PC-9 (cell line): ENCODE measurements around the gene GPC5. TPM values are rescaled to one million over a fixed set of nuclear protein-coding genes. Genes with fewer than 3 reads are reported as not detected.

Experiments used
- BruUV-seq: library from RNA; stranded (reverse); fragments of 400-500 nt; replicated peaks from 2 replicates; lab custom pipeline; 2021; lab: Mats Ljungman, UMichigan
- CTCF ChIA-PET: fragments of 300-600 bp; sonication (Branson Sonifier 250); formaldehyde crosslinking; loops from one replicate; lab custom pipeline; 2022; ENCODE audit warnings: antibody characterized with exemption; lab: Charles Lee
- POLR2A ChIA-PET: fragments of 300-600 bp; sonication (Branson Sonifier 250); formaldehyde crosslinking; loops from one replicate; lab custom pipeline; 2022; ENCODE audit warnings: antibody characterized with exemption; ENCODE audit not compliant: unreplicated experiment; lab: Charles Lee
- DNase-seq, 2 experiments: peaks; one replicate each; pipeline versions ENCODE4 v3.0.0 to v3.0.0-alpha.2; 2015 to 2022; ENCODE audit warnings: mixed read lengths in 1 of 2
- H2AFZ ChIP-seq: fragments of 200-600 bp; sonication (generic); 2 replicates; pipeline ENCODE4 v1.8.1; 2017; ENCODE audit warnings: antibody characterized with exemption
- H3F3A ChIP-seq: fragments of 200-600 bp; sonication (generic); 2 replicates; pipeline ENCODE4 v1.8.1; 2017; ENCODE audit warnings: antibody characterized with exemption, mild to moderate bottlenecking, low read depth; ENCODE audit not compliant: insufficient read depth
- H3K27ac ChIP-seq: fragments of 200-600 bp; sonication (generic); 2 replicates; pipeline ENCODE4 v1.6.1; 2016; ENCODE audit warnings: mixed run types
- H3K27me3 ChIP-seq: fragments of 200-600 bp; sonication (generic); 2 replicates; pipeline ENCODE4 v1.6.1; 2016; ENCODE audit warnings: low read depth, mixed run types; ENCODE audit not compliant: insufficient read depth
- H3K36me3 ChIP-seq: fragments of 200-600 bp; sonication (generic); 2 replicates; pipeline ENCODE4 v1.6.1; 2016; ENCODE audit warnings: low read depth, mixed run types
- H3K4me1 ChIP-seq: fragments of 200-600 bp; sonication (generic); replicated peaks from 2 replicates; pipeline ENCODE4 v1.6.1; 2016; ENCODE audit warnings: mixed run types; ENCODE audit not compliant: insufficient read depth
- H3K4me2 ChIP-seq: fragments of 200-600 bp; sonication (generic); 2 replicates; pipeline ENCODE4 v1.6.1; 2017; ENCODE audit warnings: mixed run types
- H3K4me3 ChIP-seq: fragments of 200-600 bp; sonication (generic); 2 replicates; pipeline ENCODE4 v1.6.1; 2016; ENCODE audit warnings: mixed run types
- H3K79me2 ChIP-seq: fragments of 200-600 bp; sonication (generic); 2 replicates; pipeline ENCODE4 v1.6.1; 2017; ENCODE audit warnings: low read depth, mixed run types
- H3K9me2 ChIP-seq: fragments of 200-600 bp; sonication (generic); 2 replicates; pipeline ENCODE4 v1.8.1; 2017; ENCODE audit warnings: mild to moderate bottlenecking; ENCODE audit not compliant: insufficient read depth
- H3K9me3 ChIP-seq: fragments of 200-600 bp; sonication (generic); 2 replicates; pipeline ENCODE4 v1.8.1; 2016; ENCODE audit warnings: low read depth; ENCODE audit not compliant: insufficient read depth
- H4K20me1 ChIP-seq: fragments of 200-600 bp; sonication (generic); 2 replicates; pipeline ENCODE4 v1.8.1; 2017; ENCODE audit not compliant: insufficient read depth
- EZH2 ChIP-seq: fragments of 200-600 bp; sonication (generic); IDR thresholded peaks from 2 replicates; pipeline ENCODE4 v1.8.0; 2017; ENCODE audit warnings: antibody characterized with exemption, low read depth
- intact Hi-C: fragments of 100-400 bp; cut with micrococcal nuclease; formaldehyde crosslinking; loops from one replicate; pipeline ENCODE4 v1.10.0; 2022; ENCODE audit not compliant: unreplicated experiment
- total RNA-seq: library from RNA; stranded (reverse); gene quantifications from 2 replicates; pipeline ENCODE4 v1.2.3, GENCODE V29; 2021
- TF ChIP-seq, protein P1 (sequence below): fragments of 200-600 bp; sonication (generic); conservative IDR thresholded peaks from 2 replicates; pipeline ENCODE4 v1.6.1; 2017; ENCODE audit warnings: mixed run types, antibody characterized with exemption, mild to moderate bottlenecking, moderate library complexity

The GPC5 gene
- total RNA-seq, 1 experiment from 2014 or later, result not detected

DNA sequence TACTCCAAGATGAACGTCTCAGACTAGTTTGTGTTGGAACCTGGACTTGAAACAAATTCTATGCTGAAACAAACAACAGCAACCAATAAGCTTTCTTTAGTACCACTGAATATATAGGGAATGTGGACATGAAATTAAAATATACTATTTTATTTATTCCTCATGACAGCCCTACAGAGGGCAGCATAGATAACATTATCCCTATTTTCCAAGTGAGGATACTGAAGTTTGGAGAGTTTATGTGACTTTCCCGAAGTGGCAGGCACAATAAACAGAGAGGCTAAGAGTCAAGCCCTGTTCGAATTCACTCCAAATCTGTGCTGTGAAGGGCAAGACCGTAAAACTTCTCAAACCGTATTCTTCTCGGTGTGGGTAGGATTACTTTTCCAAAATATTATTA is 1318.3 kb downstream of the GPC5 start:
- Histone ChIP-seq H3K4me1 (no peaks in the 10 kb centered on the region), H3K79me2 (no peaks in the 10 kb centered on the region), H3F3A (no peaks in the 10 kb centered on the region), H2AFZ (no peak overlapping the region), H3K9me3 (no peaks in the 10 kb centered on the region), H3K4me3 (no peak overlapping the region), H3K27ac (no peak overlapping the region), H3K9me2 (no peaks in the 10 kb centered on the region), H3K27me3 (no peaks in the 10 kb centered on the region), H3K4me2 (no peak overlapping the region), H3K36me3 (no peaks in the 10 kb centered on the region), H4K20me1 (no peaks in the 10 kb centered on the region)
- no peak for DNase-seq
- TF ChIP-seq EZH2, result no peak
- TF ChIP-seq, protein P1, sequence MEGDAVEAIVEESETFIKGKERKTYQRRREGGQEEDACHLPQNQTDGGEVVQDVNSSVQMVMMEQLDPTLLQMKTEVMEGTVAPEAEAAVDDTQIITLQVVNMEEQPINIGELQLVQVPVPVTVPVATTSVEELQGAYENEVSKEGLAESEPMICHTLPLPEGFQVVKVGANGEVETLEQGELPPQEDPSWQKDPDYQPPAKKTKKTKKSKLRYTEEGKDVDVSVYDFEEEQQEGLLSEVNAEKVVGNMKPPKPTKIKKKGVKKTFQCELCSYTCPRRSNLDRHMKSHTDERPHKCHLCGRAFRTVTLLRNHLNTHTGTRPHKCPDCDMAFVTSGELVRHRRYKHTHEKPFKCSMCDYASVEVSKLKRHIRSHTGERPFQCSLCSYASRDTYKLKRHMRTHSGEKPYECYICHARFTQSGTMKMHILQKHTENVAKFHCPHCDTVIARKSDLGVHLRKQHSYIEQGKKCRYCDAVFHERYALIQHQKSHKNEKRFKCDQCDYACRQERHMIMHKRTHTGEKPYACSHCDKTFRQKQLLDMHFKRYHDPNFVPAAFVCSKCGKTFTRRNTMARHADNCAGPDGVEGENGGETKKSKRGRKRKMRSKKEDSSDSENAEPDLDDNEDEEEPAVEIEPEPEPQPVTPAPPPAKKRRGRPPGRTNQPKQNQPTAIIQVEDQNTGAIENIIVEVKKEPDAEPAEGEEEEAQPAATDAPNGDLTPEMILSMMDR, result no peak
- CTCF ChIA-PET, result no interaction called here
- POLR2A ChIA-PET, result no interaction called here
- no TSS peak for BruUV-seq
- intact Hi-C loops, result no loop called here

DNA sequence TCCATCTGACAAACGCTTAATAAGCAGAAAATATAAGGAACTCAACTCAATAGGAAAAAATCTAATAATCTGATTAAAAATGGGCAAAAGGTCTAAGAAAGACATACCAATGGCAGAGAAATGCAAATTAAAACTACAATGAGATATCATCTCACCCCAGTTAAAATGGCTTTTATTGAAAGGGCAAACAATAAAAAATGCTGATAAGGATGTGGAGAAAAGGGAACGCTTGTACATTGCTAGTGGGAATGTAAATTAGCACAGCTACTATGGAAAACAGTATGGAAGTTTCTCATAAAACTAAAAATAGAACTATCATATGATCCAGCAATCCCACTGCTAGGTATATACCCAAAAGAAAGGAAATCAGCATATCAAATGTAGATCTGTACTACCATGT is 1319.4 kb downstream of the GPC5 start:
- Histone ChIP-seq H3K4me2 (no peak overlapping the region), H3K79me2 (no peaks in the 10 kb centered on the region), H2AFZ (no peak overlapping the region), H3F3A (no peaks in the 10 kb centered on the region), H3K4me3 (no peak overlapping the region), H3K36me3 (no peaks in the 10 kb centered on the region), H3K9me3 (no peaks in the 10 kb centered on the region), H3K27me3 (no peaks in the 10 kb centered on the region), H3K9me2 (no peaks in the 10 kb centered on the region), H3K27ac (no peak overlapping the region), H4K20me1 (no peaks in the 10 kb centered on the region), H3K4me1 (no peaks in the 10 kb centered on the region)
- POLR2A ChIA-PET, result no interaction called here
- intact Hi-C loops, result no loop called here
- DNase-seq, result no peak
- CTCF ChIA-PET, result no interaction called here
- BruUV-seq, result no TSS peak
- TF ChIP-seq EZH2, result no peak
- TF ChIP-seq, protein P1, result no peak

DNA sequence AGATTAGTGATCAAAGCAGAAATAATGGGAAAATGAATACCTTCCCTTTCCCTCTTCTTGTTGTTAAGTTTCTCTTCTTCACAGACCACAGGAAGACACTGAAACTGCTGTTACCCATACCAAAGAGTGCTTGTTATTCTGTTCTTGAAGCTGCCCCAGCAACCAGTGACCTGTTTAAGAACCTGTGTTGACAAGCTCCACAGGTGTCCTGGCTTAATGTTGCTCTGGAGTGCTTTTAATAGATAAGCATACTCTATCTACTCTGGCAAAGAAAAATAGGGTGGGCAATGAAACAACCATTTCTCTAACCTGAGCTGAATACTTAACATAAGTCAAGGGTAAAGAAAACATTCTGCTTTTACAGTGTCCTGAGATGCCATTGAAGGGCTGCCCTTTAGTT is 1321.4 kb downstream of the GPC5 start:
- H3K9me2 ChIP-seq, result no peaks in the 10 kb centered on the region
- CTCF ChIA-PET, result no interaction called here
- no peaks in the 10 kb centered on the region for H3K27me3 ChIP-seq
- no peak overlapping the region for H3K4me3 ChIP-seq
- no peak overlapping the region for H2AFZ ChIP-seq
- no peak overlapping the region for H3K27ac ChIP-seq
- H4K20me1 ChIP-seq, result no peaks in the 10 kb centered on the region
- no TSS peak for BruUV-seq
- H3K79me2 ChIP-seq, result no peaks in the 10 kb centered on the region
- no peaks in the 10 kb centered on the region for H3K9me3 ChIP-seq
- H3K36me3 ChIP-seq, result no peaks in the 10 kb centered on the region
- intact Hi-C loops, result no loop called here
- TF ChIP-seq, protein P1, result no peak
- no peak for TF ChIP-seq EZH2
- H3F3A ChIP-seq, result no peaks in the 10 kb centered on the region
- H3K4me2 ChIP-seq, result no peak overlapping the region
- POLR2A ChIA-PET, result no interaction called here
- H3K4me1 ChIP-seq, result no peaks in the 10 kb centered on the region
- no peak for DNase-seq
